Stimulated activated CD4-positive, alpha-beta T cell treated with anti-CD3 and anti-CD28 coated beads, Interleukin-1b, Interleukin-23, amount 100 ng/mL, for 4 hours (primary cell): ENCODE results near the gene WASHC2C.
"Not testable (repeated sequence)": the region's sequence is repeated elsewhere in the genome, so short reads cannot be mapped to it uniquely, and the experiment has no call there.

ENCODE experiments used
- DNase-seq, 2 donors: peaks; one replicate each; pipeline ENCODE4 v3.0.0-alpha.2; 2020; ENCODE audit warnings: low read depth in 2 of 2

WASHC2C gene

GRCh38 chr10:45771757-45772461 lies 44.8 kb downstream of the WASHC2C start:
- DNase-seq, result not testable (repeated sequence)

DNA sequence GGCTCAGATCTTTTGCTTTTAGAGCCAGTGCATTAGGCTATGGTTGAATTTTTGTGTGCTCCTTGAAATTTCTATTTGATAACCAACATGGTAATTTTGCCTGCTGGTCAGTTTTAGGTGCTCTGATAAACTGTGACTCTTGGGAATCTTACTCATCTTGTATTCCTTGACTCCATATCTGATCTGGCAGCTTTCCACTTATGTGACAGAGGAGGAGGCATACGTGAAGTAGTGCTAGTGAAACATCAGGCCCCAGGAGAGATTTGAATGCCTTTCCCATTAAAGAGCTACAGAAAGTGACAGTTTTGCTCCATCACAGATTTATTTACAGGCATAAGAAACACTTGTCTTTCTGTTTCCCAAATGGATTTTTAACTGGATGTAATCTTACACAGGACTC lies 59.2 kb downstream of the WASHC2C start:
- not testable (repeated sequence) for DNase-seq

- DNase-seq, result not testable (repeated sequence)
These were observed 60.2 kb downstream of the WASHC2C start for GRCh38 chr10:45787212-45787741.

DNA sequence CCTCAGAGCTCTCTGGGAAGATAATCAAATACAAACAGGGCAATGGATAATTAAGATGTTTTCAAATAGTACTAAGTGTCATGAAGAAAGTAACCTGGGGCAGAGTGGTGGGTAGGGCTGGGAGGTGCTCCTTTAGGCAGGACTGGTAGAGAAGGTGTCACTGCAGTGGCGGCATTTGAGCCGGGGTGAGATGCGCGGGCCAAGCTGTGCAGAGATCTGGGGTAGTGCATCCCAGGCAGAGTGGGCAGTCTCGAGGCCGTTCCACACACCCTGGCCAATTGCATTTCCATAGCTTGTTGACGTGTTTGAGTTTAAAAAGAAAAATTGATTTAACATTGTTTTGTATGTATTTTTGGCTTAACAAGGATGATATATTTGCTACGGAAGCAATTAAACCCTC lies 62.9 kb downstream of the WASHC2C start:
- not testable (repeated sequence) for DNase-seq

DNA sequence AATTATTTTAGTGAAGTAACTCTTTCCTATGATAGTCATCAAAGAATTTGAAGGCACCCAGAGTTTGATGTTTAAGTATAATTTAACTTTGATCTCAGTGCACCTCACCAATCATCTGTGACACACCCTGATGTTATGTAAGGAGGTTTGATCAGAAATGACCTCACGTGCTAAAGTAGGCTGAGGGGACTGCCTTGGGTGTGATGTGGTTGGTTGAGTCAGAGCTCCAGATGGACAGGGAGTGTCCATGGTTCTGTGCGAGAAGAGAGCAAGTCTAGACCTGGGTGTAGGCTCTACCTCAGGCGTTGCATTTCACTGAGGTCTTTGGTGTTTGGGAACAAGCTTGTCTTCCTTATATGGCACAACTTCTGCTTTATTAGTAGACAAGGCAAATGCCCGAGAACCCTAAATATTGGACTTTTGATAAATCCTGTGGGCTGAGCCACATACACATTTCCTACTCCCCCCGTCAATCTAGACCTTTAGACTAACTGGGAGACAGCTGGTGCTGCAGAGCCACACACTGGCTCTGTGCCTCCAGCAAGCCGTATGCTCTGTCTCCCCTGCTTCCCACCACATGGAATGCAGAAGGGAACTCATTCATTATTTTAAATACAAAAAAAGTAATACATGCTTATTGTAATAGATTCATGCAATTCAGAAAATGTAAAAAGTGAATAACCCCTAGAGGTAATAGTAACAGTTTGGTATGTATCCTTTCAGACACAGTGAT lies 63.8 kb downstream of the WASHC2C start:
- DNase-seq, result not testable (repeated sequence)

- not testable (repeated sequence) for DNase-seq
These were observed 67.7 kb downstream of the WASHC2C start for GRCh38 chr10:45794761-45795160.

- DNase-seq, result not testable (repeated sequence)
These were observed 76.3 kb downstream of the WASHC2C start for GRCh38 chr10:45803060-45804010.

DNA sequence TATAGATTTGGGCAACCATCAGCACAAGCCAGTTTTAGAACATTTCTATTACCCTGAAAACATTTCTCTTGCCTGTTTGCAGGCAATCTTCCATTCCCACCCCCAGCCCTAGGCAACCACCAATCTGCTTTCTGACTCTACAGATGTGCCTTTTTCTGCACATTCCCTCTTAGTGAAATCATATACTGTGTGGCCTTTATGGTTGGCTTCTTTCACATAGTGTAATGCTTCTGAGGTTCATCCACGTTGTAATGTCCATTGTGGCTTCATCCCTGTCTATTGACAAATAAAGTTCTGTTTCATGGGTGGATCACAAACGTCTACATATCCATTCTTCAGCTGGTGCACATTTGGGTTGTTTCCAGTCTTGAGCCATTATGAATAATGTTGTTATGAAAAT lies 77.9 kb downstream of the WASHC2C start:
- not testable (repeated sequence) for DNase-seq

DNA sequence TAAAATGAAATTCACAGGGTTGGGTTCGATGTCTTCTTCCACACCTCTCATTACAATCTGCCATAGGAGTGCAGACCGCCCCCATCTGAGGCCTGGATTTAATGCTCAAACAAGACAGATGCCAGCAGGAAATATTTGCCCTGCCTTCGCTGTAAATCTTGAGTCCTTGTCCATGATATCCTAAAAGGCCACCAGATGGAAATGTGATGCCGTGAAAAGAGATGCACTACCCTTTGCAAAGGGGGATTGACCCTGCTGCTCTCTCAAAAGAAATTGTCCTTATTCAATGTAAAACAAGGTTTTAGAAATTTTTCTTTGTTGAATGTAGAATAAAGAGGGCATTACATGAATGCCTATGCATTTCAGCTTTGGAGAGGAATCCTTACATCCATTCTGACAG lies 82.8 kb downstream of the WASHC2C start:
- no peak for DNase-seq

DNA sequence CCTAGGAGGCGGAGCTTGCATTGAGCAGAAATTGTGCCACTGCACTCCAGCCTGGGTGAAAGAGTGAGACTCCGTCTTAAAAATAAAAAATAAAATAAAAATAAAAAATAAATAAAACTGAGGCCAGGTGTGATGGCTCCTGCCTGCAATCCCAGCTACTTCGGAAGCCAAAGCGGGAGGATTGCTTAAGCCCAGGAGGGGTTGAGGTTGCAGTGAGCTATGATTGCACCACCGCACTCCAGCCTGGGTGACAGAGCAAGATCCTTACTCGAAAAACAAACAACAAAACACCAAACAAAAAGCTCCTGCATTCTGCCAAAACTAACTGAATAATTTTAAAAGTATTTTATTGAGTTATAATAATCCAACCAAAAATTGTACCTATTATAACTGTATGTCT lies 84.0 kb downstream of the WASHC2C start:
- DNase-seq, result no peak

- not testable (repeated sequence) for DNase-seq
These were observed 85.9 kb downstream of the WASHC2C start for GRCh38 chr10:45812959-45813358.

- DNase-seq, result not testable (repeated sequence)
These were observed 87.1 kb downstream of the WASHC2C start for GRCh38 chr10:45814146-45814545.

- no peak for DNase-seq
These were observed 90.2 kb downstream of the WASHC2C start for GRCh38 chr10:45817130-45817859.

DNA sequence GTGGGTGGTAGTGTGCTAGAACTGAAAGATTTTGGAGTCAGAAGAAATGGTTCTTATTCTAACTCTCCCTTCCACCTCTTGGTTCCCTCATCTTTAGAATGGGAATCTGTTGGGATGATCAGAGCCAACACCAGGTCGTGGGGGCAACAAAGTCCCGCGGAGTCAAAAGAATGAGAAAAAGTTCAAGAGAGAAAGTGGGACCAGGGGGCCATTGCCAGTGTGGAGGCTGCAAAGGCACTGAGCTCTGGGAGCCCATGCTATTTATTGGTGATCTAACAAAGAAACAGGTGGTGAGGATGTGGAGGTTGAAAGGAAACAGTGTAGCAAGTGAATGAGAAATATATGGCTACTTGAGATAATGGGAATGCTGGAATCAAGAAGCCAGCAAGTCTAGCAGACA lies 90.8 kb downstream of the WASHC2C start:
- DNase-seq, result no peak

DNA sequence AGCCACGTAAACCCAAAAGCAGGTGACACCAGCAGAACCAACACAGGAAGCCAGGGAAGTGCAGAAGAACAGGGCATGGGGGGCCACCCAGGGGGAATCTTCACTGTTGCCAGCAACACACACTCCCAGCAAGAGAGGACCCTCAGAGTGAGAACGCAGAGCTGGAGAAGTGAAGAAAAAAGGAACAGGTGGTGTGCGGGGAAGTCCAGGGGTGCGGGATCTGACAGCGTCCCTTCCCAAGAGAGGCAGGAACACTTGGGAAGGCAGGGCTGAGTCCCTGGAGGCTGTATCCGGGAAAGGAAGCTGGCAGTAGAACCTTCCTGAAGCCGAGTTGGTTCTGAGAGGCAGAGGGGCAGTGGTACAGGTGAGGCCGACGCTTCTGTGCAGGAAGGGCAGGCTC lies 92.5 kb downstream of the WASHC2C start:
- no peak for DNase-seq

- not testable (repeated sequence) for DNase-seq
These were observed 93.2 kb downstream of the WASHC2C start for GRCh38 chr10:45820107-45820830.

DNA sequence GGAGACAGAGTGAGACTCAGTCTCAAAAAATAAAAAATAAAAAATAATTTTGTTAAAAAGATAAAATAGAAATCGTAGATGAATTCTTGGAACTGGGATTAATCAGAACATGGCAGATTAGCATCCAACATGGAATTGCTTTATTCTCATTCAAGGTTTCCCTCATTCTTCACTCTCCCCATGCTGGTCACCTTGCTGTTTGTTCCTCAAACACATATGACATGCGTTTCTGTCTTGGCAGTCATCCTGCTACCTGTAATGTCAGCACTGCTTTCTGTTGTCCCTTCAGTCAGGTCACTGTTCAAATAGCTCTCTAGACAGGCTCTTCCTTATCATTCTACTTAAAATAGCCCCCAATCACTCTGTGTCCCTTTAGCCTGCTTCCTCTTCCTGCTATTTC lies 95.9 kb downstream of the WASHC2C start:
- DNase-seq, result not testable (repeated sequence)
